Mucosa of stomach (tissue), 1 donor: Measurements from ENCODE around the gene GPR52.
"Not testable (repeated sequence)": the region's sequence is repeated elsewhere in the genome, so short reads cannot be mapped to it uniquely, and the experiment has no call there.

Source experiments
- H3K27me3 ChIP-seq: one replicate; pipeline ENCODE4 v1.7.0; 2013; ENCODE audit warnings: mild to moderate bottlenecking, low read length; ENCODE audit not compliant: control insufficient read depth, insufficient read depth
- H3K36me3 ChIP-seq: one replicate; pipeline ENCODE4 v1.7.0; 2013; ENCODE audit warnings: low read length; ENCODE audit not compliant: control insufficient read depth, insufficient read depth
- H3K4me1 ChIP-seq: one replicate; pipeline ENCODE4 v1.7.0; 2013; ENCODE audit warnings: mild to moderate bottlenecking, low read length; ENCODE audit not compliant: control insufficient read depth, insufficient read depth
- H3K4me3 ChIP-seq: one replicate; pipeline ENCODE4 v1.7.0; 2013; ENCODE audit warnings: low read length
- H3K9ac ChIP-seq: one replicate; pipeline ENCODE4 v1.7.0; 2013; ENCODE audit warnings: mild to moderate bottlenecking, low read length, moderate library complexity
- H3K9me3 ChIP-seq: one replicate; pipeline ENCODE4 v1.7.0; 2013; ENCODE audit warnings: mild to moderate bottlenecking, low read length, moderate library complexity; ENCODE audit not compliant: control insufficient read depth
- donor health status: Pancreatic carcinoma.

GPR52 gene

GRCh38 chr1:174447866-174448530 is at the start of gene GPR52:
Gene GPR52, plus strand, starts transcription at chr1:174447964. Its CDS starts 148 bp downstream, at chr1:174448112.
- Histone ChIP-seq H3K4me1 (no peaks in the 10 kb centered on the region), H3K4me3 (no peak within 1 kb of the TSS)

GRCh38 chr1:174398246-174398645 is 49.5 kb upstream of the GPR52 start:
- Histone ChIP-seq H3K9ac (no peak overlapping the region), H3K27me3 (no peaks in the 10 kb centered on the region), H3K4me3 (no peak overlapping the region), H3K4me1 (no peaks in the 10 kb centered on the region), H3K9me3 (no peaks in the 10 kb centered on the region), H3K36me3 (no peaks in the 10 kb centered on the region)

More at GRCh38 chr1:174447866-174448530, at the start of gene GPR52:
- H3K27me3 ChIP-seq = no peaks in the 10 kb centered on the region
- no peak within 1 kb of the TSS for H3K9ac ChIP-seq
- H3K9me3 ChIP-seq = no peaks in the 10 kb centered on the region
- no peaks in the 10 kb centered on the region for H3K36me3 ChIP-seq

GRCh38 chr1:174399211-174399610 is 48.6 kb upstream of the GPR52 start:
- Histone ChIP-seq H3K36me3 (no peaks in the 10 kb centered on the region), H3K4me1 (no peaks in the 10 kb centered on the region), H3K27me3 (no peaks in the 10 kb centered on the region), H3K9ac (no peak overlapping the region), H3K9me3 (no peaks in the 10 kb centered on the region), H3K4me3 (no peak overlapping the region)

GRCh38 chr1:174401075-174401474 is 46.7 kb upstream of the GPR52 start:
- H3K4me1 ChIP-seq = no peaks in the 10 kb centered on the region

GRCh38 chr1:174405219-174405618 is 42.5 kb upstream of the GPR52 start:
- no peak overlapping the region for H3K4me3 ChIP-seq
- H3K36me3 ChIP-seq = no peaks in the 10 kb centered on the region
- H3K9me3 ChIP-seq = no peaks in the 10 kb centered on the region
- no peak overlapping the region for H3K9ac ChIP-seq
- H3K4me1 ChIP-seq = no peaks in the 10 kb centered on the region
- no peaks in the 10 kb centered on the region for H3K27me3 ChIP-seq

More at GRCh38 chr1:174401075-174401474, 46.7 kb upstream of the GPR52 start:
- Histone ChIP-seq H3K36me3 (no peaks in the 10 kb centered on the region), H3K27me3 (no peaks in the 10 kb centered on the region), H3K9me3 (no peaks in the 10 kb centered on the region), H3K4me3 (no peak overlapping the region), H3K9ac (no peak overlapping the region)

GRCh38 chr1:174406421-174406820 is 41.3 kb upstream of the GPR52 start:
- H3K4me3 ChIP-seq = no peak overlapping the region
- H3K4me1 ChIP-seq = no peaks in the 10 kb centered on the region
- no peaks in the 10 kb centered on the region for H3K36me3 ChIP-seq
- H3K9me3 ChIP-seq = no peaks in the 10 kb centered on the region
- H3K27me3 ChIP-seq = no peaks in the 10 kb centered on the region
- H3K9ac ChIP-seq = no peak overlapping the region

- H3K9me3 ChIP-seq = no peaks in the 10 kb centered on the region
- no peaks in the 10 kb centered on the region for H3K4me1 ChIP-seq
- H3K9ac ChIP-seq = no peak overlapping the region
- H3K4me3 ChIP-seq = no peak overlapping the region
- no peaks in the 10 kb centered on the region for H3K27me3 ChIP-seq
- H3K36me3 ChIP-seq = no peaks in the 10 kb centered on the region
Measured at GRCh38 chr1:174407665-174408064, 40.1 kb upstream of the GPR52 start.

GRCh38 chr1:174408146-174408545 is 39.6 kb upstream of the GPR52 start:
- Histone ChIP-seq H3K9me3 (no peaks in the 10 kb centered on the region), H3K4me3 (no peak overlapping the region), H3K36me3 (no peaks in the 10 kb centered on the region), H3K27me3 (no peaks in the 10 kb centered on the region), H3K4me1 (no peaks in the 10 kb centered on the region), H3K9ac (no peak overlapping the region)

GRCh38 chr1:174409801-174410200 is 38.0 kb upstream of the GPR52 start:
- H3K36me3 ChIP-seq, H3K4me3 ChIP-seq, H3K9me3 ChIP-seq, H3K4me1 ChIP-seq, H3K9ac ChIP-seq, H3K27me3 ChIP-seq: not testable (repeated sequence)

- no peaks in the 10 kb centered on the region for H3K27me3 ChIP-seq
- H3K36me3 ChIP-seq = no peaks in the 10 kb centered on the region
- no peak overlapping the region for H3K9ac ChIP-seq
Measured at GRCh38 chr1:174413632-174414031, 34.1 kb upstream of the GPR52 start.

GRCh38 chr1:174414203-174414602 is 33.6 kb upstream of the GPR52 start:
- H3K9me3 ChIP-seq = no peaks in the 10 kb centered on the region
- H3K9ac ChIP-seq = no peak overlapping the region
- H3K36me3 ChIP-seq = no peaks in the 10 kb centered on the region
- H3K27me3 ChIP-seq = no peaks in the 10 kb centered on the region
- no peak overlapping the region for H3K4me3 ChIP-seq
- H3K4me1 ChIP-seq = no peaks in the 10 kb centered on the region

More at GRCh38 chr1:174413632-174414031, 34.1 kb upstream of the GPR52 start:
- no peaks in the 10 kb centered on the region for H3K4me1 ChIP-seq
- no peak overlapping the region for H3K4me3 ChIP-seq
- no peaks in the 10 kb centered on the region for H3K9me3 ChIP-seq

GRCh38 chr1:174415506-174415905 is 32.3 kb upstream of the GPR52 start:
- H3K9ac ChIP-seq = no peak overlapping the region
- H3K4me1 ChIP-seq = no peaks in the 10 kb centered on the region
- H3K36me3 ChIP-seq = no peaks in the 10 kb centered on the region
- no peaks in the 10 kb centered on the region for H3K9me3 ChIP-seq
- no peak overlapping the region for H3K4me3 ChIP-seq
- H3K27me3 ChIP-seq = no peaks in the 10 kb centered on the region

- H3K36me3 ChIP-seq = no peaks in the 10 kb centered on the region
- no peak overlapping the region for H3K9ac ChIP-seq
- H3K27me3 ChIP-seq = no peaks in the 10 kb centered on the region
- no peaks in the 10 kb centered on the region for H3K4me1 ChIP-seq
- H3K4me3 ChIP-seq = no peak overlapping the region
- no peaks in the 10 kb centered on the region for H3K9me3 ChIP-seq
Measured at GRCh38 chr1:174417921-174418320, 29.8 kb upstream of the GPR52 start.
